GM08714 (cell line): ENCODE results near the gene GNAI3.

ENCODE experiments used
- H3K4me3 ChIP-seq: fragments of 200-500 bp; sonication (Bioruptor generic); 2 replicates; pipeline ENCODE4 v1.5.1; 2014; ENCODE audit warnings: mild to moderate bottlenecking, low read length, inconsistent platforms
- ZNF274 ChIP-seq: IDR thresholded peaks from 2 replicates; pipeline ENCODE4 v1.6.1; 2012; ENCODE audit warnings: mild to moderate bottlenecking, low read depth, low read length

The GNAI3 gene

GRCh38 chr1:109548321-109549267, at the start of gene GNAI3:
Gene GNAI3, plus strand, starts transcription at chr1:109548615. Its CDS starts 106 bp downstream, at chr1:109548721.
- peak within 1 kb of the TSS; percentile 95 for H3K4me3 ChIP-seq
- TF ChIP-seq ZNF274, result no peak

- no peak for TF ChIP-seq ZNF274
- H3K4me3 ChIP-seq, result no peak overlapping the region
Measured at GRCh38 chr1:109499081-109499480, 49.3 kb upstream of the GNAI3 start.

- no peak overlapping the region for H3K4me3 ChIP-seq
- TF ChIP-seq ZNF274, result no peak
Measured at GRCh38 chr1:109499661-109500536, 48.5 kb upstream of the GNAI3 start.

GRCh38 chr1:109500941-109501381, 47.5 kb upstream of the GNAI3 start:
- H3K4me3 ChIP-seq, result no peak overlapping the region
- no peak for TF ChIP-seq ZNF274

GRCh38 chr1:109501644-109502363, 46.6 kb upstream of the GNAI3 start:
- H3K4me3 ChIP-seq, result no peak overlapping the region
- TF ChIP-seq ZNF274, result no peak

- no peak overlapping the region for H3K4me3 ChIP-seq
- no peak for TF ChIP-seq ZNF274
Measured at GRCh38 chr1:109502364-109502851, 46.0 kb upstream of the GNAI3 start.

- no peak for TF ChIP-seq ZNF274
- H3K4me3 ChIP-seq, result no peak overlapping the region
Measured at GRCh38 chr1:109503935-109504334, 44.5 kb upstream of the GNAI3 start.

- no peak overlapping the region for H3K4me3 ChIP-seq
- TF ChIP-seq ZNF274, result no peak
Measured at GRCh38 chr1:109504974-109505373, 43.4 kb upstream of the GNAI3 start.

GRCh38 chr1:109508001-109508872, 40.2 kb upstream of the GNAI3 start:
- H3K4me3 ChIP-seq, result no peak overlapping the region
- TF ChIP-seq ZNF274, result no peak

- TF ChIP-seq ZNF274, result no peak
- H3K4me3 ChIP-seq, result no peak overlapping the region
Measured at GRCh38 chr1:109508873-109509175, 39.6 kb upstream of the GNAI3 start.

- no peak for TF ChIP-seq ZNF274
- peak within 1 kb of the TSS; percentile 68 for H3K4me3 ChIP-seq
Measured at GRCh38 chr1:109509176-109510134, 39.0 kb upstream of the GNAI3 start, which contains the start of gene AMIGO1. Gene AMIGO1, minus strand, starts transcription at chr1:109509727. Its CDS starts 815 bp downstream, at chr1:109508912.

- no peak for TF ChIP-seq ZNF274
- H3K4me3 ChIP-seq, result no peak overlapping the region
Measured at GRCh38 chr1:109513110-109513710, 35.2 kb upstream of the GNAI3 start.
